ENCODE measurements around the gene CASP12.

Gene CASP12

GRCh38 chr11:104898685-104899013, 389 bp upstream of the CASP12 start:
- no peak for TF ChIP-seq CTCF (IDR thresholded peaks at IDR 0.05)
- Histone ChIP-seq H3K4me1 (ENCODE audit: control insufficient read depth in 1 of 2, insufficient read depth in 1 of 2, low read depth in 1 of 2, low read length in 1 of 2) (no peaks in the 10 kb centered on the region), H3K27ac (no peak overlapping the region), H3K36me3 (no peaks in the 10 kb centered on the region), H3K4me3 (ENCODE audit: low read depth in 1 of 2, low read length in 1 of 2) (no peak overlapping the region), H3K9me3 (no peaks in the 10 kb centered on the region), H3K27me3 (no peaks in the 10 kb centered on the region)

GRCh38 chr11:104895634-104896033, 2.6 kb downstream of the CASP12 start:
- no peak overlapping the region for H3K27ac ChIP-seq
- H3K9me3 ChIP-seq = no peaks in the 10 kb centered on the region
- no peaks in the 10 kb centered on the region for H3K4me1 ChIP-seq (ENCODE audit: control insufficient read depth in 1 of 2, insufficient read depth in 1 of 2, low read depth in 1 of 2, low read length in 1 of 2)
- H3K36me3 ChIP-seq = no peaks in the 10 kb centered on the region
- H3K4me3 ChIP-seq (ENCODE audit: low read depth in 1 of 2, low read length in 1 of 2) = no peak overlapping the region
- H3K27me3 ChIP-seq = no peaks in the 10 kb centered on the region
- no peak for TF ChIP-seq CTCF (IDR thresholded peaks at IDR 0.05)

- Histone ChIP-seq H3K36me3 (no peaks in the 10 kb centered on the region), H3K4me1 (ENCODE audit: control insufficient read depth in 1 of 2, insufficient read depth in 1 of 2, low read depth in 1 of 2, low read length in 1 of 2) (no peaks in the 10 kb centered on the region), H3K9me3 (no peaks in the 10 kb centered on the region), H3K27me3 (no peaks in the 10 kb centered on the region), H3K4me3 (ENCODE audit: low read depth in 1 of 2, low read length in 1 of 2) (no peak overlapping the region), H3K27ac (no peak overlapping the region)
- TF ChIP-seq CTCF (IDR thresholded peaks at IDR 0.05) = no peak
Measured at GRCh38 chr11:104893876-104894275, 4.4 kb downstream of the CASP12 start.

GRCh38 chr11:104892723-104893511, 5.3 kb downstream of the CASP12 start:
- Histone ChIP-seq H3K27me3 (no peaks in the 10 kb centered on the region), H3K36me3 (no peaks in the 10 kb centered on the region), H3K4me1 (ENCODE audit: control insufficient read depth in 1 of 2, insufficient read depth in 1 of 2, low read depth in 1 of 2, low read length in 1 of 2) (no peaks in the 10 kb centered on the region), H3K4me3 (ENCODE audit: low read depth in 1 of 2, low read length in 1 of 2) (no peak overlapping the region), H3K27ac (no peak overlapping the region), H3K9me3 (no peaks in the 10 kb centered on the region)
- TF ChIP-seq CTCF (IDR thresholded peaks at IDR 0.05) = no peak

- Histone ChIP-seq H3K4me1 (ENCODE audit: control insufficient read depth in 1 of 2, insufficient read depth in 1 of 2, low read depth in 1 of 2, low read length in 1 of 2) (no peaks in the 10 kb centered on the region), H3K9me3 (no peaks in the 10 kb centered on the region), H3K27ac (no peak overlapping the region), H3K27me3 (no peaks in the 10 kb centered on the region), H3K4me3 (ENCODE audit: low read depth in 1 of 2, low read length in 1 of 2) (no peak overlapping the region), H3K36me3 (no peaks in the 10 kb centered on the region)
- no peak for TF ChIP-seq CTCF (IDR thresholded peaks at IDR 0.05)
Measured at GRCh38 chr11:104891135-104891534, 7.1 kb downstream of the CASP12 start.
